Measurements from ENCODE around the gene LPP. TPM values are rescaled to one million over a fixed set of nuclear protein-coding genes. Genes with fewer than 3 reads are reported as not detected.
A peak's percentile ranks its signal among the peaks of the same experiment; 100 is the strongest.

The LPP gene
- total and polyA plus RNA-seq, 2 donors from 2014 or later: 6.7 to 233 TPM

DNA sequence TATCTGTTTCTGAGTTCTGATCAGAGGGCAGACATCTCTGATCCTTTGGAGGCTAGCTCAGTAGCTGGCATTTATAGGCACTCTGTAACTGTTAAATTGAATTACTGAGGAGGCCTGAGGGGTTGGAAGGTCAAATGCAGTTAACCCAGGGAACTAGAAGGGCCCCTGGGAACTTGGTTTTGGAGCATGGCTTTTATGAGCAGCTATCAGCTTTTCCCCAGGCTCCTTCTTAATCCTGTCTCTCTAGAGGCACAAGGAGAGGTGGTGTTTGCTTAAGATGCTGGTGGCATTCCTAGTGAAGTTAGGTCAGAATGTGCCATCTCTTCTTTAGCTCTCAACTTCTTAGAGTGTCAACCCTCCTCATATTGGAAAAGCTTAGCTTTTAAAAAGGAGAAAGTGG is 128.9 kb downstream of the LPP start:
- FAIRE-seq: no peak
- TF ChIP-seq, protein P1, sequence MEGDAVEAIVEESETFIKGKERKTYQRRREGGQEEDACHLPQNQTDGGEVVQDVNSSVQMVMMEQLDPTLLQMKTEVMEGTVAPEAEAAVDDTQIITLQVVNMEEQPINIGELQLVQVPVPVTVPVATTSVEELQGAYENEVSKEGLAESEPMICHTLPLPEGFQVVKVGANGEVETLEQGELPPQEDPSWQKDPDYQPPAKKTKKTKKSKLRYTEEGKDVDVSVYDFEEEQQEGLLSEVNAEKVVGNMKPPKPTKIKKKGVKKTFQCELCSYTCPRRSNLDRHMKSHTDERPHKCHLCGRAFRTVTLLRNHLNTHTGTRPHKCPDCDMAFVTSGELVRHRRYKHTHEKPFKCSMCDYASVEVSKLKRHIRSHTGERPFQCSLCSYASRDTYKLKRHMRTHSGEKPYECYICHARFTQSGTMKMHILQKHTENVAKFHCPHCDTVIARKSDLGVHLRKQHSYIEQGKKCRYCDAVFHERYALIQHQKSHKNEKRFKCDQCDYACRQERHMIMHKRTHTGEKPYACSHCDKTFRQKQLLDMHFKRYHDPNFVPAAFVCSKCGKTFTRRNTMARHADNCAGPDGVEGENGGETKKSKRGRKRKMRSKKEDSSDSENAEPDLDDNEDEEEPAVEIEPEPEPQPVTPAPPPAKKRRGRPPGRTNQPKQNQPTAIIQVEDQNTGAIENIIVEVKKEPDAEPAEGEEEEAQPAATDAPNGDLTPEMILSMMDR (IDR thresholded peaks at IDR 0.05; ENCODE audit: borderline replicate concordance, extremely low read depth, insufficient read depth): no peak
- Histone ChIP-seq H3K27ac (ENCODE audit: low read depth in 2 of 2, low read length in 2 of 2) (peak overlapping the region in 1 of 2 donors; percentile 26), H3K27me3 (ENCODE audit: control insufficient read depth, insufficient read depth, low read length) (no peaks in the 10 kb centered on the region), H3K4me1 (ENCODE audit: control insufficient read depth in 2 of 3, insufficient read depth in 2 of 3, low read depth in 1 of 3, low read length in 3 of 3) (peaks cover 0 to 20% (median 5%) of the 10 kb centered on the region in 3 donors), H3K9ac (ENCODE audit: low read length in 3 of 3) (peak overlapping the region in 1 of 3 donors; percentile 47), H3K9me3 (ENCODE audit: control insufficient read depth in 2 of 3, insufficient read depth in 1 of 3, low read length in 3 of 3) (no peaks in the 10 kb centered on the region), H3K36me3 (ENCODE audit: control insufficient read depth in 2 of 3, insufficient read depth in 3 of 3, low read length in 3 of 3) (no peaks in the 10 kb centered on the region), H3K4me3 (ENCODE audit: low read length in 3 of 3) (no peak overlapping the region)
- DNase-seq: no peak
- intact Hi-C loops (cut with DNase I): no loop called here

DNA sequence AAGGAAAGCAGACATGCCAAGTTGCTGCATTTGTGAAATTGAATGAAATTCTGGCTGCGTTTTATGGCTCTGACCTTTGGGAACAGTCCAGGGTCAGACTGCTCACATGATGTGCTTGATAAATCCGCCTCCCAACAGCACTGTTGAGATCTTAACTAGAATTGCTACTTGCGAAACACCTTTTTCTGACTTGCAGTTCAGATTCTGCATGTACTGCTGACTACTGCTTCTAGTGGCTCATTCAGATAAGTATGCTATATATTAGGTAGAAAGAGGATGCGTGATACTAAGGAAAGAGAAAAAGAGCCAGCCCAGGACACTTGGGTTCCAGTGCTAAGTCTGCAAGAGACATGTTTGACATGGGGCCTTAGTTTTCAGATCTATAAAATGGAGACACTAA is 129.4 kb downstream of the LPP start:
- Histone ChIP-seq H3K27me3 (ENCODE audit: control insufficient read depth, insufficient read depth, low read length) (no peaks in the 10 kb centered on the region), H3K4me1 (ENCODE audit: control insufficient read depth in 2 of 3, insufficient read depth in 2 of 3, low read depth in 1 of 3, low read length in 3 of 3) (peaks cover 0 to 20% (median 5%) of the 10 kb centered on the region in 3 donors), H3K9ac (ENCODE audit: low read length in 3 of 3) (peak overlapping the region in 1 of 3 donors; percentile 47), H3K27ac (ENCODE audit: low read depth in 2 of 2, low read length in 2 of 2) (peak overlapping the region; percentile 8 to 26), H3K9me3 (ENCODE audit: control insufficient read depth in 2 of 3, insufficient read depth in 1 of 3, low read length in 3 of 3) (no peaks in the 10 kb centered on the region), H3K4me3 (ENCODE audit: low read length in 3 of 3) (no peak overlapping the region), H3K36me3 (ENCODE audit: control insufficient read depth in 2 of 3, insufficient read depth in 3 of 3, low read length in 3 of 3) (no peaks in the 10 kb centered on the region)
- TF ChIP-seq, protein P1 (IDR thresholded peaks at IDR 0.05; ENCODE audit: borderline replicate concordance, extremely low read depth, insufficient read depth): no peak
- FAIRE-seq: no peak
- intact Hi-C loops (cut with DNase I): no loop called here
- no peak for DNase-seq

DNA sequence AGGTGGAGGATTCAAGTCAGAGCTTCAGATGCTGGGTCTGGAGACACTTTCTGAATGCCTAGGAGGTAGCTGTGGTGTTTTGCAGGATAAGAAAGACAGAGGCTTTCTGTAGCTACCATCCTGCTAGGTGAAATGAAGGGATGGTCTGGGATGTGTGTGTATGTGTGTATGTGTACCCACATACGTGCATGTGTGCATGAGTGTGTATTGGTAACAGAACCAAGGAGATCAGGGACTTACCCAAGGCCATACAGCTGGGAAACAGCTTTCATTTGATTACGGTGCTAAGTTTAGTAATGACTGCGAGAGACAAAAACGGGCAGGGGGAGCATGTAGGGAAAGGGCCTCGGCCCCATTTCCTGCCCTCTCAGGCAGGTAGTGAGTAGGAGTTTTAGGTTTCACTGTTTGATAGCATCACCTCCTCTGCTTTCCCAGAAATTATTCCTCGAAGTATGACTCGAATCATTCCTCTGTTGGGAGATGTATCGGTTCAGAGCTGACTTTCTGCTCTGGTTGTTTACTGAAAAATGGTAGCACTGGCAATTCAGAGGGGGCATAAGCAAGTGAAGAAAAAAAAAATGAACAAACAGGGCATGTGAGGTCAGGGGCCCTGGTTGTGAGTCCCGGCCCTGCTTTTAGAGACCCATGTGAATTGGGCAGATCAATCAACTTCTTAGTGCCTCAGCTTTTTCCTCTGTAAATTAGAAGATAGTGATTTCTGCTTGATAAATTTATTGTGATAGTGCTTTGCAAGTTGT is 130.7 kb downstream of the LPP start:
- peak overlapping the region in 1 of 2 donors; percentile 26 for H3K27ac ChIP-seq (ENCODE audit: low read depth in 2 of 2, low read length in 2 of 2)
- no peak overlapping the region for H3K9ac ChIP-seq (ENCODE audit: low read length in 3 of 3)
- peaks cover 0 to 20% (median 5%) of the 10 kb centered on the region in 3 donors for H3K4me1 ChIP-seq (ENCODE audit: control insufficient read depth in 2 of 3, insufficient read depth in 2 of 3, low read depth in 1 of 3, low read length in 3 of 3)
- H3K4me3 ChIP-seq (ENCODE audit: low read length in 3 of 3): no peak overlapping the region
- DNase-seq (no peak), FAIRE-seq (no peak)
- TF ChIP-seq, protein P1 (IDR thresholded peaks at IDR 0.05; ENCODE audit: borderline replicate concordance, extremely low read depth, insufficient read depth): no peak
- no peaks in the 10 kb centered on the region for H3K36me3 ChIP-seq (ENCODE audit: control insufficient read depth in 2 of 3, insufficient read depth in 3 of 3, low read length in 3 of 3)
- no peaks in the 10 kb centered on the region for H3K27me3 ChIP-seq (ENCODE audit: control insufficient read depth, insufficient read depth, low read length)
- intact Hi-C loops (cut with DNase I): no loop called here
- no peaks in the 10 kb centered on the region for H3K9me3 ChIP-seq (ENCODE audit: control insufficient read depth in 2 of 3, insufficient read depth in 1 of 3, low read length in 3 of 3)

All from kidney (tissue), 14 donors.